ENCODE results near the gene SH3RF3.

The SH3RF3 gene

GRCh38 chr2:109231428-109231827 is 102.4 kb downstream of the SH3RF3 start:
- in situ Hi-C loops (cut with HindIII; ENCODE audit: low sequenced_read_pairs) = no loop called here

DNA sequence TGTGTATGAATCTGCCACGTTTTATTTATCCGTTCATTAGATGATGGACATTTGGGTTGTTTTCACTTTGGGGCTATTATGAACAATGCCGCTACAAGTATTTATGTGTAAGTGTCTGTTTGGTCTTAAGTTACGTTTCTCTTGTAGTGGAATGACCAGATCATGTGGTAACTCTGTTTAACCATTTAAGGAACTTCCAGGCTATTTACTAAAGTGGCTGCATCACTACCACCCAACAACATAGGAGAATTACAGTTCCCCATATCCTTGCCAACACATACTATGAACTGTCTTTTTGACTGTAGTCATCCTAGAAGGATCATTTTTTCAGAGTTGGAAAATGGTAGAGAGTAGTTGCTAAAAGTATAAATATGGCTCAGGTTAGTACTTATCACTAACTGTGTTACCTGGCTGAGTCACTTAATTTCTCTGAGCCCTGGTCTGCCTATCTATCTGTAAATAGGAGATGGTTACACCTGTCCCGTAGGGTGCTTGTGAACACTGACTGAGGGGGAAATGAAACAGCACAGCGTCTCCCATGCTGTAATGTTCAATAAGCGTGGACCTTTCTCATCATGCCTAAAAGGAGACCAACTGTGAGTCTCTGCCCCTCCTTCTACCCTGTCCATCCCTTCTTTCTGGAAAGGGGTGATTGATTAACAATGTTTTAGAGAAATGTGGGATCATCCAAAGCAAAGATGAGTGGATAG is 103.1 kb downstream of the SH3RF3 start:
- in situ Hi-C loops (cut with HindIII; ENCODE audit: low sequenced_read_pairs) = no loop called here

GRCh38 chr2:109232909-109233308 is 103.9 kb downstream of the SH3RF3 start:
- in situ Hi-C loops (cut with HindIII; ENCODE audit: low sequenced_read_pairs) = no loop called here

DNA sequence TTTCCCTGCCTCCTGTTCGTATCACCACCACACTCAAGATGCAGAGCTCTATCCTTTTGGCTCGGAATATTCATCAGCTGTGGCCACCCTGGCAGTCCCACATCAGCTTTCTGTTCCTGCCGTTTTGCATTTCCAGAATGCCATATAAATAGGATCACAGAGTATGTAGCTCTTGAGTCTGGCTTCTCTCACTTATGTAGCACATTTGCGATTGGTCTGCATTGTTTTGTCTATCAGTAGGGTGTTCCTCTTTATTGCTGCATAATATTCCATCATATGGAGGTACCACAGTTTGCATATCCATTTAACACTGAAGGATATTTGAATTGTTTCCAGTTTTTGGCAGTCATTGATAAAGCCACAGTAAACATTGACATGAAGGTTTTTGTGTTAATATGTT is 104.6 kb downstream of the SH3RF3 start:
- in situ Hi-C loops (cut with HindIII; ENCODE audit: low sequenced_read_pairs) = no loop called here

DNA sequence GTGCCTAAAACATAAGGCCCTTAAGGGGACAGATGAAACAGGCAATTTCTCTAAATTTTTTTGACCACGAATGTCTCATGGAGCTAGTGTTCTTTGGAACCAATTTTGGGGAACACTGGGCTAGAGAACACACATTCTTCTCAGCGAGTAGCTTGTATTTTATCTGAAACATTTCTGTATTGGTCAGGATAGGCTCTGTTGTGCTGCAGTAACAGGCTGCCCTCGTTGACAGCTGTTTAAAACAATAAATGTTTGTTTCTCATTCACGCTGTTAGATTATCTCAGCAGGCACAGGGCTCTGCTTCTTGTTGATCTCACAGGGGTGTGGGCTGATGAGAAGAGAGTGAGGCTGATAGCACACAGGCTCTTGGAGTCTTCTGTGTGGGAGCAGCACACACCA is 105.3 kb downstream of the SH3RF3 start:
- in situ Hi-C loops (cut with HindIII; ENCODE audit: low sequenced_read_pairs) = no loop called here

- in situ Hi-C loops (cut with HindIII; ENCODE audit: low sequenced_read_pairs) = no loop called here
Measured at GRCh38 chr2:109236147-109236546, 107.1 kb downstream of the SH3RF3 start.

- in situ Hi-C loops (cut with HindIII; ENCODE audit: low sequenced_read_pairs) = no loop called here
Measured at GRCh38 chr2:109237792-109238191, 108.8 kb downstream of the SH3RF3 start.

GRCh38 chr2:109238580-109238979 is 109.6 kb downstream of the SH3RF3 start:
- in situ Hi-C loops (cut with HindIII; ENCODE audit: low sequenced_read_pairs) = no loop called here

GRCh38 chr2:109239720-109240119 is 110.7 kb downstream of the SH3RF3 start:
- in situ Hi-C loops (cut with HindIII; ENCODE audit: low sequenced_read_pairs) = no loop called here

GRCh38 chr2:109242210-109242653 is 113.2 kb downstream of the SH3RF3 start:
- in situ Hi-C loops (cut with HindIII; ENCODE audit: low sequenced_read_pairs) = no loop called here

GRCh38 chr2:109242654-109243331 is 113.8 kb downstream of the SH3RF3 start:
- in situ Hi-C loops (cut with HindIII; ENCODE audit: low sequenced_read_pairs) = no loop called here

GRCh38 chr2:109243526-109244303 is 114.7 kb downstream of the SH3RF3 start:
- in situ Hi-C loops (cut with HindIII; ENCODE audit: low sequenced_read_pairs) = no loop called here

- in situ Hi-C loops (cut with HindIII; ENCODE audit: low sequenced_read_pairs) = no loop called here
Measured at GRCh38 chr2:109244304-109244582, 115.2 kb downstream of the SH3RF3 start.

DNA sequence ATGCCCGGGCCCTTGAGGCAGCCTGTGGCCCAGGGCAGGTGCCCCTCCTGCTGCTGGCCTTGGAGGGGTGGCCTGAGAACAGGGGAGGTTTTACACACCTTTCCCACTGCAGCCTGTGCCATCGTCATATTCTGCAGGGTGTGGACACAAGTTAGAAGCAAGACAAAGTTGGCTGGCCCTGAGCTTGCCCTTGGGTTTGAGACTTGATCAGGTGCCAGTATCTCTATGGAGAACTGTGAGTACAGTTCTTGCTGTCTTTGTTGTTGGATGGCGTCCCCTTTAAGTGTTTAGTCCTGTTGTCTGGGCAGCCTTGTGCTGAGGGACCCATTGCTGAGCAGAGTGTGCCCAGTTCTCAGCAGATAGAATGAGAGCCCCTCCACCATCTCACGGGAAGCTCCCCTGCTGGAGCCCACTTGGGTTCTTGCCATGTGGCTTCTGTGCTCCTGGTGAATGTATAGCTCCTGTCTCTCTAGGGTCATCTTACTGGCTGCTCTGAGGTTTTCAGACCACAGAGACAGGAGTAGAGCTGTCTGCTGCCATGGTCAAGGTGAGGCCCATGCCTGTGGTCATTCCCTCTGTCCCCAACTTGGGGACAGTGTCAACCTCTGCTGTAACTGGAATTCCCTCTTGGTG is 115.9 kb downstream of the SH3RF3 start:
- in situ Hi-C loops (cut with HindIII; ENCODE audit: low sequenced_read_pairs) = no loop called here

- in situ Hi-C loops (cut with HindIII; ENCODE audit: low sequenced_read_pairs) = no loop called here
Measured at GRCh38 chr2:109246176-109246575, 117.2 kb downstream of the SH3RF3 start.

- in situ Hi-C loops (cut with HindIII; ENCODE audit: low sequenced_read_pairs) = no loop called here
Measured at GRCh38 chr2:109246616-109247015, 117.6 kb downstream of the SH3RF3 start.

- in situ Hi-C loops (cut with HindIII; ENCODE audit: low sequenced_read_pairs) = no loop called here
Measured at GRCh38 chr2:109247340-109247739, 118.3 kb downstream of the SH3RF3 start.

GRCh38 chr2:109247812-109248211 is 118.8 kb downstream of the SH3RF3 start:
- in situ Hi-C loops (cut with HindIII; ENCODE audit: low sequenced_read_pairs) = no loop called here

- in situ Hi-C loops (cut with HindIII; ENCODE audit: low sequenced_read_pairs) = no loop called here
Measured at GRCh38 chr2:109248590-109248989, 119.6 kb downstream of the SH3RF3 start.

DNA sequence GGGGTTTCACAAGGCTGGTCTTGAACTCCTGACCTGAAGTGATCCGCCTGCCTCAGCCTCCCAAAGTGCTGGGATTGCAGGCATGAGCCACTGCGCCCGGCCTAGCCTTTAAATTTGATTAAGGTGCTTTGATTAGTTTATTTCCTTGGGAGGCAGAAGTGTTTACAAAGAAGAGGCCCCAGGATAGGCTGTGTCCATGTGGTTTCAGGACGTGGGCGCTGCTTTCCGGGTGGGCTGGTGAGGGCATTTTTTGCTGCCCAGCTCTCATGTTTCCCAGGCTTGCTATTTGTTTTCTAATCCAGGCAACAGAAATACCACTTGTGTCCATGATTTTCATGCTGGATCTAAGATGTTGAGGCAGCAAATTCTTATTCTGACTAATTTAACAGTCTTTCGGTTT is 124.2 kb downstream of the SH3RF3 start:
- in situ Hi-C loops (cut with HindIII; ENCODE audit: low sequenced_read_pairs) = no loop called here

DNA sequence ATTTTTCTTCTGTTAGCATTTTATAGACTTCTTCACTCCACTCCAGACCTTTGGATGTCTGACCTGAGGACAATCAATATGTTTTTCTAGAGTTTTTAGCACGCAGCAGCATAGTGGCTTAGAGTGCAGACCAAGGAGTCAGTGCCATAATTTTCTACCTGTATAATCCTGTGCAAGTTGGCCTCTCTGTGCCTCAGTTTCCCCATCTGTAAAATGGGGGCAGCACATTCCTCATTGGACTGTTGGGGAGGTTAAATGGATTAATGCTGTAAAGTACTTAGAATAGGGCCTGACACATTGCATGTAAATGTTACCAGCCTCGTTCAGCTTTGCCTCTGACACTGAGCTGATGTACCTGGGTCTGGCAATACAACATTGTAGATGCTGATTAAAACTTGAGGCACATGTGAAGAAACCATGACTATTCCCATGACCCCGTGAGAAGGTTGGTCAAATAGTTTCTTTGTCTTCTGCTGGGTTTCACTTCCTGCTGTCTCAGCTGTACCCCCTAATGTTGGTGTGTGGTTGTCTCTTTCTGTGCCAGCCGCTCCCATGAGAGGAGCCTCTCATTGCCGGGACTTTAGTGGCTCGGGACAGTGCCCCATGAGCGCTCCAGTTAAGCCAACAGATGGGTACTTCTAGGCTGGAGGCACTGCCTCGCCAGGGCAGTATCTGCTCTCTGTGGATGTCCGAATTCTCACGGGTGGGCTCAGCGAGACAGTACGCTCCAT is 125.3 kb downstream of the SH3RF3 start:
- in situ Hi-C loops (cut with HindIII; ENCODE audit: low sequenced_read_pairs) = no loop called here

Measured in DLD1 (cell line).